NK-92 (cell line): ENCODE results near the gene IRF1.

Source experiments
- DNase-seq: peaks from one replicate; lab custom pipeline; 2025; ENCODE audit not compliant: unreplicated experiment; lab: John Stamatoyannopoulos, UW

The IRF1 gene

DNA sequence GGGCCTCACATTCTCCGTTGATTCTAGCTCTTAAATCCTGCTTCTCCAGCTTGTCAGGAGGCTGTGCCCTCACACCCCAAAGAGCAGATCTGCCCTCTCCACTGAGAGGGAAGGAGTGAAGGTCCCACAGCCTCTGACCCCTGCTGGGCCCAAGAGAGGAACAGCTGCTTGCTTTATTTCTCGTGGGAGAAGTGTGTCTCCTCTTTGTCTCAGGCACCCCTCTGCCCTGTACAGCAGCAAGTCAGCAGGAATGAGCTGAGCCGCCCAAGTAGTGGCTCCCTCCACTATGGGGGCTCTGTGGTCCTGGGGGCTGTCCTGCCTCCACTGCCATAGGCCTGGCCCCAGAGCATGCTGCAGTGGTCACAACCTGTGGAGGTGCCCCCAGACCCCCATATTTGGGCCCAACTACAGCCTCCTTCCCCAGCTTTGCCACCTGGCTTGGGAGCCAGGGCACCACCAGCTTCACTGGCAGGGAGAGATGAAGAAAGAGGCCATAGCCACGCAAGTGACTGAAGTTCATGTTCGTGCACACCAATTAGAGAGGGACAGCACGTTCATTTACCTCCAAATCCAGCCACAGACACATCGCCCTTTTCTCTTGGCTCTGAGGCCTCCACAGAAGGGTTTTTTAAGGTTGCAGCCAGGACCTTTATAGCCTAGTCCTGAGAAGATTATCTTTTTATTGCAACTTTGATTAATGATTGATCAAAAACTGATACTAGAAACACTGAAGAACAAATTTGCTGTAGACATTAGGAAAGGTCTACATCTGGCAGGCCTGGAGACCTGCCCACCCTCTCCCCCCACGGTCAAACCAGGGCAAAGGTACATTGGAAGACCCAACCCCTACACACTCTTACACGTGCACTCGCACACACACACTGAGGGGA, 27.5 kb downstream of the IRF1 start:
- DNase-seq: no peak

- no peak for DNase-seq
These were observed 28.2 kb downstream of the IRF1 start for GRCh38 chr5:132462333-132462732.

DNA sequence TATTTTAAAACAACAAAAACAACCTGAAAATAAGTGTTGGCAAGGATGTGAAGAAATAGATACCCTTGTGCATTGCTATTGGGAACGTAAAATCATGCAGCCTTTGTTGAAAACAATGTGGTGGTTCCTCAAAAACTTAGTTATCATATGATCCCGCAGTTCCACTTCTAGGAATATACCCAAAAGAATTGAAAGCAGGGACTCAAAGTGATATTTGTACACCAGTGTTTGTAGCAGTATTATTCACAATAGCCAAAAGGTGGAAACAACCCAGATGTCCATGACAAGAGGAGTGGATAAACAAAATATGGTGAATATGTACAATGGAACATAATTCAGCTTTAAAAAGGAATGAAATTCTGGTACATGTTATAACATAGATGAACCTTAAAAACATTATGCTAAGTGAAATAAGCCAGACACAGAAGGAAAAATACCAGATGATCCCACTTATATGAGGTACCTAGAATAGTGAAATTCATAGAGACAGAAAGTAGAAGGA, 29.0 kb downstream of the IRF1 start:
- DNase-seq: no peak

- DNase-seq: no peak
These were observed 29.6 kb downstream of the IRF1 start for GRCh38 chr5:132460846-132461568.

- no peak for DNase-seq
These were observed 30.4 kb downstream of the IRF1 start for GRCh38 chr5:132459983-132460838.

DNA sequence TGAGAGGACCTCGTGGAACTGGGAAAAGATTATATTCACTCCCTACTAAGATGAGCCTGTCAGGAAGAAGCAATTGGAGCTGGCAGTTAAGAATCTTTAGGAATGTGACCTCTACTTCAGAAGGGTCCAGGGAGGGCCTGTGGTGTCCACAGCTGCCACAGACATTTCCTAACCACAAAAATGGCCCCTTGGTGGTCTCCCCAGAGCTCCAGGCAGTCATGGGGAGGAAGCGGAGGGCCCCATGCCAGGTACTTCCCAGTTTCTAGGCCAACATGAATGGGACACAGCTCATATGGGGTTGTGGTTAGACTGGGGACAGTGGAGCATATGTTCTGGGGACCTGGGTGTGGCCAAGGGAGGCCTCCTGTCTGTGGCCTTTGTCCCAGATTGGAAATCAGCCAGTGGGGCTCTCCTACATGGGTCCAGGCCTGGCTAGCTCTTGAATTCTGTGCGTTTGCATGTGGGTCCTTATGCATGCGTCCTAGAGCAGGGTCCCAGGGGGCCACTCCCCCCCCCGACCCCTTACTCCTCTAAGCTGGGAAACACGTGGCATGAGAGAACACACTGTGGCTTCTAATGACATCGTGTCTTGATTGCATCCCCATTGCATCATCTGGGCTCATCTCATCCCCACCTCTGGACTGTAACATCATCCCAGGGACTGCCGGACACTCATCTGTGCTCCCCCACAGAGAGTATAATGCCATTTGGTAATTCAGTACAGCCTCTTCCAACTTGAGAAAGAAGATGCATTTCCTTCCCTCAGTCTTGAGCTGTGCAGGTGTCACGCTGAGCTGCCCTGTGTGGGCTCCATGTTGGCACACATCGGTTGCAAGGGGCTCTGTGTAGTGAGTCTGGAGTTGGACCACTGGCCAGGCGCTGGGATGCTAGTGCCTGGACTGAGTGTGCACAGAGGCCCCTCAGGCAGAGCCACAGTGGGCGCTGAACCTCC, 31.3 kb downstream of the IRF1 start:
- DNase-seq: no peak

DNA sequence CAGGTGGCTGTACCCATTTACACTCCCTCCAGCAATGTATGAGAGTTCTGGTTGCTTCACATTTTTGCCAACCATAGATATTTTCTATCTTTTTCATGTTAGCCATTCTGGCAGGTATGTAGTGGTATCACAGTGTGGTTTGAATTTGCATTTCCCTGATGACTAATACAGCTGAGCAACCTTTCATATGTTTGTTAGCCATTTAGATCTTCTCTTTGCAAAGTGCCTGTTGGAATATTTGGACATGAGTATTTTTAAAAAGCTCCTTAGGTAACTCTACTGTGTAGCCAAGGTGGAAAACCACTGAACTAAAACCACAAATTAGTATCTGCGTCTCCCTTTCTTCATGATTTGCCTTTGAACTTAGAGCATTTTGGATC, 31.9 kb downstream of the IRF1 start:
- no peak for DNase-seq

GRCh38 chr5:132458226-132458560, 32.4 kb downstream of the IRF1 start:
- no peak for DNase-seq

- DNase-seq: no peak
These were observed 33.0 kb downstream of the IRF1 start for GRCh38 chr5:132457371-132458225.

- DNase-seq: no peak
These were observed 33.6 kb downstream of the IRF1 start for GRCh38 chr5:132456987-132457361.

DNA sequence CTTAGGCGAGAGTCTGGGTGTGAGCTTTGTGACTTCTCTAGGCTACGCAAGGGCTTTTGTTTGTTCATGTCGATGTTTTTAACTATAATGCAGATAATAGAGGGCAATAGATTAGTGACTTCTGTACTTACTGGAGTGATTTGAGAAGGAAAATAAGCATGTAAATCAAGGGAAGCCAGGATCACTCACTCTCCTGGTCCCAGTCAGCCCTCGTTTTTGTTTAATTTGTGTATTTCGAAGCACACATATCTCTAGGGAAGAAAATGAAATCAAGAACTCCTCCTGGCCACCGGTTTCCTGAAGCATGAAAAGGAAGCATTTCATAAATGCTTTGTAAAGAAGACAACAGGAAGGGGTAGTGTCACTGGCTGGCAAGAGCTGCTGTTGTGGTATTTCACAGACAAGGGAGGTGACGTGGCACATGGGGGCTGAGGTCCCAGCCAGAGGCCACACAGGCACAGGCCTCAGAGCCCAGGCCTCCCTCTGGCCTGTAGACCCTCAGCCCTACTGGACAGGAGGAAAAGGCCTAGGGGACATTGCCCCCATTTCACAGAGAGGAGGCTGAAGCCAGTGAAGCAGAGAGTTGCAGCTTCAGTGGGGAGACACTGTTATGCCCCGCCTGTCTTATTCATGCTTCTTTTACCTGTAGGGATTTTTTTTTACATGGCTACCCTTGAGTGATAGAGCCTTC, 34.1 kb downstream of the IRF1 start:
- no peak for DNase-seq

DNA sequence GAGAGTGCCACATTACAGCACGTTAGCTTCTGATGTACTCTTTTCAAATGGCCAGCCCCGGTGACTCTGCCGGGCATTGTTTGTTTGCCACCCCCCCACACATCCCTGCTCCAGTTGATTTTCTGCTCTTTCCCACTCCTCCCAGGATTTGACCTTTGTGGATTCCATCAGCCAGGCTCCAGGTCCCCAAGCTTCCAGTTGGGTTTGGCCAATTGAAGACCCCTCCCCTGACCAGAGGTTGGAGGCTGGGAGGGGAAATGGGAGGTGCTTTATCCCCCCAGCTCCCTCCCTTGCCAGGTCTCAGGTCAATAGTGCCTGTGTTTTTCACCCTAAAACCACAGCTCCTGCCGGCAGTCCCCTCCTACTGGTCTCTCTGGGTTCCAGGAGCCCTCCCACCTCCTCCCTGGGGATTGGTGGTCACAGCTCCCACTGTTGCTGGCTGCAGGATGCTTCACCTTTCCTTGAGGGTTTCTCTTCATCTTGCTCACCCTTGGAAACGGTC, 34.9 kb downstream of the IRF1 start:
- DNase-seq: no peak

DNA sequence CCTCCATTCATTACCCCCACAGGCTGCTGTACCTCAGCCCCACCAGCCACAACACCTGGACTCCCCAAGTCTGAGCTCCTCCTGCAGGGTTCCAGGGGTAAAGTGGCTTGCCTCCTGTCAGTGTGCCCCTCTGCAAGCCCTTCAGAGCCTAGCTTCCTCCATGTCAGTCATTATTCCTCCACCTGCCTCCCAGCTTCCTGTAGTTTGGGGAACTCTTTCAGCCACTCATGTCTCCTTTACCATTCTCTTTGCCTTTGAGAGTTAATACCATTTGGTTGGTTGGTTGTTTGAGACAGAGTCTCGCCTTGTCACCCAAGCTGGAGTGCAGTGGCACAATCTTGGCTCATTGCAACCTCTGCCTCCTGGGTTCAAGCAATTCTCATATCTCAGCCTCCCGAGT, 36.2 kb downstream of the IRF1 start:
- DNase-seq: no peak

DNA sequence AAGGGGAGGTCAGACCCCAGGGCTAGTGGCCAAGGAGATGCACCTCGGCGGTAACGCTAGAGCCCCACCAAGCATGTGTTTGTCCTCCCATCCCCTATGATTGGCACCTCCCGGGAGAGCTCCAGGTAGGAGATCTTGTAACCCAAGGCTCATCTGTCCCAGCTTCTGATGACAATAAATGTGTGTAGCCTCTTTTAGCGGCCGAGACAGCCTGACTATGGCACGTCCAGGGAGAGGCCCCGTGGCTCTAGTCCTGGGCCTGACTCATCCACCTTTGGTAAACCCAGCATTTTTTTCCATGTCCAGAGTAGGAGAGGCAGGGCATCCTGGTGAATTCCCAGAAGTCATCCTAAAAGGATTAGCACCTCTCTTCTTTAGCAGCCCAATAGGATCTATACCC, 39.2 kb downstream of the IRF1 start:
- no peak for DNase-seq

DNA sequence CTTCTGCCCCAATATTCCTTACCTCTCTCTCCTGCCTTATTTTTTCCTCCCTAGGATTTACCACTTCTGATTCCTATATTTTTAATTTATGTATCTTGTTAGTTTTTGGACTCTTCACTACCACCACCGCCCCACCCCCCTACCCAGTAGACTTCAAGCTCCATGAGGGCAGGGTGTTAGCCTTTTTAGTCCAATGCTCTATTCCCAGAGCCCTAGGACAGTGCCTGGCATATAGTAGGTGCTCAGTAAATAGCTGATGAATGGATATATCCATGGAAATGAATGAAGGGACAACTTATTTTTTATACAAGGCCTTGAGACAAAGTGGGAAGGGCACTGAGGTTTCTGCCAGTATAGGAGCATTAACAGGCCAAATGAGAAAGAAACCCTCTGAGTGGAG, 41.5 kb downstream of the IRF1 start:
- no peak for DNase-seq

DNA sequence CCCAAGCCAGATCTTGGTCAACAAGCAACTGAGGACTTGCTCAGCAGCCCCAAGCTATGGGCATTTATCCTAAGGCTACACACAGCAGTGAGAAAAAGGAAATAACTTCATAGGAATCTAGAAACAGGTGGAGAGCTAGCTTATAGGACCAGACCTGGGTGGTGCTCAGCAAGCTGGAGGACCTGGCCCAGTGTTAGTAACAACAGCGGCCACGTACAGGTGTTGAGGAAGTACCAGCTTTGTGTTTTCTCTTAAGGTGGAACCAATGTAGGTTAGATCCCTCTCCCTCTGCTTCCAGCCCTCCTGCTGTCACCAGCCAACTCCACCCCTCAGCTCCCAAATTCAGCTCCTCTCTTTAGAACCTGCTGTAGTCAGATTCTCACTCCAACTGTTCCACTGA, 43.4 kb downstream of the IRF1 start:
- DNase-seq: no peak

DNA sequence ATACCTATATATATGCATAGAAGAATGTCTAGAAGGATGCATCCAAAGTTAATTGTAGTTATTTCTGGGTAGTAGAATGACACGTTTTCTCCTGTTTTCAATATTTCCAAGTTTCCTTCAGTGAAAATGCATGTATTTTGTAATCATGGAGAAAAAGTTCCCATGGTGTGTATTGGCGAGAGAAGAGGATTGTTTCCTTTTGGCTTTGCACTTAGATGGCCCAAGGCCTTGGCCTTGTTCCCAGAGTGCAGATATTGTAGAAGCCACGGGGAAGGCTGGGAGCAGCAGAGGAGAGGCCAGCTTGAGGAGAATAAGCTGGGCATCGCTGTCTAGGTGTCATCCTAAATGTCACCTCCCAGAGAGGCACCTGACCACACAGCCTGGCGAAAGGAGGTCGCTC, 44.0 kb downstream of the IRF1 start:
- DNase-seq: no peak

GRCh38 chr5:132445930-132446329, 44.6 kb downstream of the IRF1 start:
- DNase-seq: no peak

DNA sequence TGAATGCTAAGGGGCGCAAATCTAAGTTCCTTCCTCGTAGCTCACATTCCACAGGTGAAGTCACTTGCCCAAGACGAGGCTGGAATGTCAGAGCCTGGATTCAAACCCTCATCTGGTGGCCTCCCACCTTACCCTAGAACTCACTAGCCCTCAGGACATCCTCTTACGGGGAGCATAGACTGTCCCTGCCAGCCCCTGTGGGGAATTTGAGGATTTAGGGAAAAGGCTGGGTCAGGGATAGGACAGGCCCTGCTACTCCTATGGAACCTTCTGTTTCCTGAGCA, 45.0 kb downstream of the IRF1 start:
- no peak for DNase-seq
